ENCODE results near the gene SEMA3F. TPM values are rescaled to one million over a fixed set of nuclear protein-coding genes. Genes with fewer than 3 reads are reported as not detected.

SEMA3F gene
- total RNA-seq, 5 donors from 2014 or later (not counting 1 experiment from before 2014, with no cell fraction given): 0.32 to 0.46 (median 0.36) TPM; not detected in 1

DNA sequence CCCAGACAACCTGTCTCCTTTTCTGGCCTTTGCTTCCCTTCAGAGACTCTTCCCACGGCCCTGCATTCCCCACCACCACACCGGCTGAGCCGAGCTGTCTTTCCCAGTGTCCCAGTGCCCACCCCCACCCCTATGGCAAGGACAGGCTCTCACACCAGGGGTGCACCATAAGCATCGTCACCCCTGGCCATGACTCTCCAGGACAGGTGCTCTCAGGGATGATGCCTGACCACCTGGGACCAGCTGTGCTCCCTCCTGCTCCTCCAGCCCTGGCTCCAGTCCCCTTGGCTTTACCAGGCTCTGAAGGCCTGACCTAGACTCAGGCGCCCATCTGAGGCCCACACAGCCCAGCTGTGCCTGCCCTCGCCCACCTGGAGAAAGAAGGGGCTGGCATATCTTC, 17.6 kb upstream of the SEMA3F start:
- H3K4me3 ChIP-seq (ENCODE audit: control insufficient read depth in 1 of 2, extremely low read depth in 1 of 2, low read length in 1 of 2): no peak overlapping the region
- ATAC-seq (replicated peaks in 1 of 4) (no peak), DNase-seq (no peak)
- Mint-ChIP-seq H3K9me3 (no peaks in the 10 kb centered on the region), H3K27me3 (no peaks in the 10 kb centered on the region), H3K4me3 (no peak overlapping the region), H3K36me3 (no peaks in the 10 kb centered on the region), H3K4me1 (peaks cover 10 to 11% (median 10%) of the 10 kb centered on the region in 3 donors), H3K27ac (no peak overlapping the region)
- H3K4me1 ChIP-seq (ENCODE audit: control insufficient read depth in 1 of 2, extremely low read depth in 1 of 2, insufficient read depth in 2 of 2, low read length in 2 of 2): peaks cover 0 to 12% of the 10 kb centered on the region in 2 experiments
- WGBS (ENCODE audit: insufficient coverage): 64% methylated on average over 4 of the region's 6 CpGs
- H3K27me3 ChIP-seq (replicated peaks in 1 of 2; ENCODE audit: control insufficient read depth in 2 of 2, extremely low read depth in 1 of 2, insufficient read depth in 2 of 2, low read length in 1 of 2): peaks cover 0 to 34% of the 10 kb centered on the region in 2 experiments
- ChIA-PET CTCF (interaction anchor here in 1 of 2 donors (1.4 kb wide), 1 partner anchor 12 kb away, joined by 7 read pairs; no protein-coding TSS in a partner anchor), POLR2A (no interaction called here)
- no peak overlapping the region for H3K27ac ChIP-seq (ENCODE audit: low read length)
- H3K36me3 ChIP-seq (ENCODE audit: control insufficient read depth in 2 of 2, extremely low read depth in 1 of 2, insufficient read depth in 1 of 2, low read length in 1 of 2): no peaks in the 10 kb centered on the region
- no peaks in the 10 kb centered on the region for H3K9me3 ChIP-seq

- peaks cover 0 to 28% of the 10 kb centered on the region in 2 experiments for H3K27me3 ChIP-seq (replicated peaks in 1 of 2; ENCODE audit: control insufficient read depth in 2 of 2, extremely low read depth in 1 of 2, insufficient read depth in 2 of 2, low read length in 1 of 2)
- peaks cover 0 to 12% of the 10 kb centered on the region in 2 experiments for H3K4me1 ChIP-seq (ENCODE audit: control insufficient read depth in 1 of 2, extremely low read depth in 1 of 2, insufficient read depth in 2 of 2, low read length in 2 of 2)
- peak in 1 of 4 experiments; percentile 28 for ATAC-seq (replicated peaks in 1 of 4)
- Mint-ChIP-seq H3K27me3 (no peaks in the 10 kb centered on the region), H3K36me3 (no peaks in the 10 kb centered on the region), H3K4me1 (peaks cover 10 to 11% (median 10%) of the 10 kb centered on the region in 3 donors), H3K27ac (peak overlapping the region in 1 of 2 donors; percentile 23), H3K9me3 (no peaks in the 10 kb centered on the region), H3K4me3 (no peak overlapping the region)
- 21% methylated on average over 10 of the region's 13 CpGs for WGBS (ENCODE audit: insufficient coverage)
- H3K27ac ChIP-seq (ENCODE audit: low read length): no peak overlapping the region
- no peak for DNase-seq
- no peaks in the 10 kb centered on the region for H3K36me3 ChIP-seq (ENCODE audit: control insufficient read depth in 2 of 2, extremely low read depth in 1 of 2, insufficient read depth in 1 of 2, low read length in 1 of 2)
- no peaks in the 10 kb centered on the region for H3K9me3 ChIP-seq
- H3K4me3 ChIP-seq (ENCODE audit: control insufficient read depth in 1 of 2, extremely low read depth in 1 of 2, low read length in 1 of 2): no peak overlapping the region
- ChIA-PET CTCF (interaction anchor here in 1 of 2 donors (1.4 kb wide), 1 partner anchor 13 kb away, joined by 7 read pairs; no protein-coding TSS in a partner anchor), POLR2A (no interaction called here)
These were observed 16.6 kb upstream of the SEMA3F start for GRCh38 chr3:50138266-50139200.

DNA sequence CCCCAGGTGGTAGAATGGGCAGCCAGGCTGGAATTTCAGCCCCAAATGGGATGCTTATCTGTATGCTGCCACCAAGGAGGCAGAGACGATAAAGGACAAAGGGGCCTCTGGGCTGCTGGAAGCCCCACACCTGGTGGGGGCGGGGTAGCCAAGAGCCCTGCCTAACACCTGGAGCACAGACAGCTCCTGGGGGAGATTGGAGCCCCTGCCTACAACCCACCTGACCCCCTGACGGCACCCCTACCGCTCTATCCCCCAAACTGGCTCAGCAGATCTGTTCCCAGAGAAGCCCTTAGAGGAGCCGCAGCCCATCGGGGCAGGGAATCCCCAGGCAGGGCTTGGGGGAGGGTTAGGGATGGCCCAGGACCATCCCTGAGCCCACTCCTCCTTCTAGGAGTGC, 15.8 kb upstream of the SEMA3F start:
- peaks cover 10 to 11% (median 10%) of the 10 kb centered on the region in 3 donors for H3K4me1 Mint-ChIP-seq
- Histone ChIP-seq H3K4me3 (ENCODE audit: control insufficient read depth in 1 of 2, extremely low read depth in 1 of 2, low read length in 1 of 2) (no peak overlapping the region), H3K27ac (ENCODE audit: low read length) (no peak overlapping the region), H3K27me3 (replicated peaks in 1 of 2; ENCODE audit: control insufficient read depth in 2 of 2, extremely low read depth in 1 of 2, insufficient read depth in 2 of 2, low read length in 1 of 2) (peaks cover 0 to 23% of the 10 kb centered on the region in 2 experiments), H3K36me3 (ENCODE audit: control insufficient read depth in 2 of 2, extremely low read depth in 1 of 2, insufficient read depth in 1 of 2, low read length in 1 of 2) (no peaks in the 10 kb centered on the region), H3K4me1 (ENCODE audit: control insufficient read depth in 1 of 2, extremely low read depth in 1 of 2, insufficient read depth in 2 of 2, low read length in 2 of 2) (peaks cover 0 to 12% of the 10 kb centered on the region in 2 experiments), H3K9me3 (no peaks in the 10 kb centered on the region)
- ChIA-PET POLR2A (interaction anchor here in 1 of 2 donors (0.5 kb wide), 1 partner anchor 359 kb away, joined by 3 read pairs; no protein-coding TSS in a partner anchor), CTCF (no interaction called here)
- no peaks in the 10 kb centered on the region for H3K9me3 Mint-ChIP-seq
- no peaks in the 10 kb centered on the region for H3K27me3 Mint-ChIP-seq
- ATAC-seq (replicated peaks in 1 of 4) (no peak), DNase-seq (no peak)
- no peak overlapping the region for H3K4me3 Mint-ChIP-seq
- 68% methylated on average over 3 of the region's 6 CpGs for WGBS (ENCODE audit: insufficient coverage)
- no peaks in the 10 kb centered on the region for H3K36me3 Mint-ChIP-seq
- H3K27ac Mint-ChIP-seq: no peak overlapping the region

GRCh38 chr3:50139718-50140423, 15.3 kb upstream of the SEMA3F start:
- H3K27ac Mint-ChIP-seq: no peak overlapping the region

GRCh38 chr3:50140990-50141389, 14.1 kb upstream of the SEMA3F start:
- Histone ChIP-seq H3K9me3 (no peaks in the 10 kb centered on the region), H3K27me3 (replicated peaks in 1 of 2; ENCODE audit: control insufficient read depth in 2 of 2, extremely low read depth in 1 of 2, insufficient read depth in 2 of 2, low read length in 1 of 2) (peaks cover 0 to 24% of the 10 kb centered on the region in 2 experiments), H3K4me1 (ENCODE audit: control insufficient read depth in 1 of 2, extremely low read depth in 1 of 2, insufficient read depth in 2 of 2, low read length in 2 of 2) (peaks cover 0 to 12% of the 10 kb centered on the region in 2 experiments), H3K27ac (ENCODE audit: low read length) (no peak overlapping the region), H3K4me3 (ENCODE audit: control insufficient read depth in 1 of 2, extremely low read depth in 1 of 2, low read length in 1 of 2) (no peak overlapping the region), H3K36me3 (ENCODE audit: control insufficient read depth in 2 of 2, extremely low read depth in 1 of 2, insufficient read depth in 1 of 2, low read length in 1 of 2) (no peaks in the 10 kb centered on the region)
- ATAC-seq (replicated peaks in 1 of 4) (no peak), DNase-seq (no peak)
- POLR2A ChIA-PET: no interaction called here
- CTCF ChIA-PET: no interaction called here
- Mint-ChIP-seq H3K4me3 (no peak overlapping the region), H3K9me3 (no peaks in the 10 kb centered on the region), H3K27me3 (no peaks in the 10 kb centered on the region), H3K27ac (no peak overlapping the region), H3K4me1 (peaks cover 10 to 11% (median 10%) of the 10 kb centered on the region in 3 donors), H3K36me3 (no peaks in the 10 kb centered on the region)
- WGBS (ENCODE audit: insufficient coverage): 91% methylated on average over 11 of the region's 12 CpGs

More at GRCh38 chr3:50139718-50140423, 15.3 kb upstream of the SEMA3F start:
- Mint-ChIP-seq H3K9me3 (no peaks in the 10 kb centered on the region), H3K4me3 (no peak overlapping the region), H3K4me1 (peaks cover 10 to 11% (median 10%) of the 10 kb centered on the region in 3 donors), H3K27me3 (no peaks in the 10 kb centered on the region), H3K36me3 (no peaks in the 10 kb centered on the region)
- Histone ChIP-seq H3K4me3 (ENCODE audit: control insufficient read depth in 1 of 2, extremely low read depth in 1 of 2, low read length in 1 of 2) (no peak overlapping the region), H3K27ac (ENCODE audit: low read length) (no peak overlapping the region), H3K36me3 (ENCODE audit: control insufficient read depth in 2 of 2, extremely low read depth in 1 of 2, insufficient read depth in 1 of 2, low read length in 1 of 2) (no peaks in the 10 kb centered on the region), H3K27me3 (replicated peaks in 1 of 2; ENCODE audit: control insufficient read depth in 2 of 2, extremely low read depth in 1 of 2, insufficient read depth in 2 of 2, low read length in 1 of 2) (peaks cover 0 to 21% of the 10 kb centered on the region in 2 experiments), H3K4me1 (ENCODE audit: control insufficient read depth in 1 of 2, extremely low read depth in 1 of 2, insufficient read depth in 2 of 2, low read length in 2 of 2) (peaks cover 0 to 12% of the 10 kb centered on the region in 2 experiments), H3K9me3 (no peaks in the 10 kb centered on the region)
- DNase-seq (no peak), ATAC-seq (replicated peaks in 1 of 4) (no peak)
- CTCF ChIA-PET: no interaction called here
- POLR2A ChIA-PET: interaction anchor here in 1 of 2 donors (0.5 kb wide), 1 partner anchor 360 kb away, joined by 3 read pairs; no protein-coding TSS in a partner anchor
- 74% methylated on average over 13 of the region's 13 CpGs for WGBS (ENCODE audit: insufficient coverage)

GRCh38 chr3:50146316-50146901, 8.7 kb upstream of the SEMA3F start:
- CTCF ChIA-PET: no interaction called here
- POLR2A ChIA-PET: no interaction called here
- no peaks in the 10 kb centered on the region for H3K9me3 Mint-ChIP-seq

More at GRCh38 chr3:50146316-50146901, 8.7 kb upstream of the SEMA3F start:
- Mint-ChIP-seq H3K4me1 (no peaks in the 10 kb centered on the region), H3K27ac (no peak overlapping the region), H3K27me3 (no peaks in the 10 kb centered on the region), H3K4me3 (no peak overlapping the region), H3K36me3 (no peaks in the 10 kb centered on the region)
- ATAC-seq (replicated peaks in 1 of 4): no peak
- H3K36me3 ChIP-seq (ENCODE audit: control insufficient read depth in 2 of 2, extremely low read depth in 1 of 2, insufficient read depth in 1 of 2, low read length in 1 of 2): no peaks in the 10 kb centered on the region
- H3K9me3 ChIP-seq: no peaks in the 10 kb centered on the region
- 100% methylated on average over 1 of the region's 3 CpGs for WGBS (ENCODE audit: insufficient coverage)
- H3K27ac ChIP-seq (ENCODE audit: low read length): no peak overlapping the region
- H3K27me3 ChIP-seq (replicated peaks in 1 of 2; ENCODE audit: control insufficient read depth in 2 of 2, extremely low read depth in 1 of 2, insufficient read depth in 2 of 2, low read length in 1 of 2): peaks cover 0 to 17% of the 10 kb centered on the region in 2 experiments
- H3K4me1 ChIP-seq (ENCODE audit: control insufficient read depth in 1 of 2, extremely low read depth in 1 of 2, insufficient read depth in 2 of 2, low read length in 2 of 2): no peaks in the 10 kb centered on the region
- DNase-seq: no peak
- no peak overlapping the region for H3K4me3 ChIP-seq (ENCODE audit: control insufficient read depth in 1 of 2, extremely low read depth in 1 of 2, low read length in 1 of 2)
